T-helper 1 cell (primary cell): Measurements from ENCODE around the gene TNFRSF19.

Source experiments
- DNase-seq, 5 donors: peaks; one replicate each; pipeline ENCODE4 v3.0.0-alpha.2; 2012 to 2020

TNFRSF19 gene

DNA sequence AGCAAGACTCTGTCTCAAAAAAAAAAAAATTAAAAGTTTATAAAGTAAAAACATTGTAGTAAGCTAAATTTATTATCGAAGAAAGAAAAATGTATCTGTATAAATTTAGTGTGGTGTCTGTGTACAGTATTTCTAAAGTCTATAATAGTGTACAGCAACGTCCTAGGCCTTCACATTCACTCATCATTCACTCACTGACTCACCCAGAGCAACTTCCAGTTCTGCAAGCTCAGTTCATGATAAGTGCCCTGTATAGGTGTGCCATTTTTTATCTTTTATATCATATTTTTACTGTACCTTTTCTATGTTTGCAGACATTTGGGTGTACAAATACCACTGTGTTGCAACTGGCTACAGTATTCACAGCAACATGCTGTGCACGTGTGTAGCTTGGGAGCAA is 118.1 kb downstream of the TNFRSF19 start:
- DNase-seq, result no peak

DNA sequence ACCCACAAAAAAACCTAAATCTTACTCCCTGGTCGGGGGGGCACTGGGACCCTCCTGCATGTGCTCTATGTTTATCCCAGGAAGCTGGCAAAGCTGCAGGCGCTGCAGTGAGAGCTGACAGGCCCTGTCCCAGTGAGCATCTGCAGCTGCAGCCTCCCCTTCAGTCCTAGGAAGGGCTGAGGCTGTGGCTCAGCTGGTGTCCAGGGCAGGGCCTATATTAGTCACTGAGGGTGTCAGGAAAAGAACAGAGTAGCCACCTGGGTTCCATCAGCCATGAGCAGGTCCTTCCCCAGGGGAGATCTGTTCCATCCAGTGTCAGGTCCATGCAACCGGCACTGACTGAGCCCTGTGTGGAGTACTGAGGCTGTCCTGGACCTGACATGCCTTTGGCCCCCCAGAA is 120.5 kb downstream of the TNFRSF19 start:
- DNase-seq, result no peak

DNA sequence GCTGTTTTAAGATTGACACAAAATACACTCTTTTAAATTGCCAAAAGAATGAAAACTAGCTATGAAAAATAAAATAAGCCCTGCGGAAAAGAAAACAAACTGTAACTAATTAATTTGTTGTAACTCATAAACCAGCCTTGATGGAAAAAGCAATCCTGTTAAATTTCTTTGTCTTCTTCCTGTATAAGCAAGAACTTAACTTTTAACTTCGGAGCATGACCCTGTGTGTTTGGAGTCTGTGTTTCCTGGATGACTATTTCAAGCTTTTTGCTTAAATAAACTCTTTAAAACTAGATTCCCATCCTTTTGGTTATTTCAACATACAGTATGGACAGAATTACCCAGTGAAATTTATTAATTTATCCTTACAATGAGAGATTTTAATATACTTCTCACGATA is 122.6 kb downstream of the TNFRSF19 start:
- no peak for DNase-seq

DNA sequence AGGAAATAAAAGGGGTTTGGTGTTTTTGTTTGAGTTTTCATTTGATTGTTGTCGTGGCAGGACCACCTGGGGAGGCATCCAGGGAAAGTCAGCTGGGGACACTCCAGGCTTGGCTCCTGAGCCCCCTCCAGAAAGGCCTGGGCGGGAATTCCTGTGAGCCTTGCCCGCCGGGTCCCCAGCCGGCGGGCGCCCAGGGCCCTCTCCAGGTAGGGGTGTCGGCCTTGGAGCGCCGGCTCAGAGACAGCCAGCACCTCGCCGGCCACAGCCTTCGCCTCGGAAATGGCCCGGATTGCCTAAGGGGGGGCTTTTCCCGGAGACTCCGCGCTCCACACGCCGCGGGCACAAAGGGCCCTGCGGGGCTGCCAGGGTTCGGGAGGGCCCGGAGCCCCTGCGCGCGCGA is 125.0 kb downstream of the TNFRSF19 start:
- DNase-seq, result no peak

DNA sequence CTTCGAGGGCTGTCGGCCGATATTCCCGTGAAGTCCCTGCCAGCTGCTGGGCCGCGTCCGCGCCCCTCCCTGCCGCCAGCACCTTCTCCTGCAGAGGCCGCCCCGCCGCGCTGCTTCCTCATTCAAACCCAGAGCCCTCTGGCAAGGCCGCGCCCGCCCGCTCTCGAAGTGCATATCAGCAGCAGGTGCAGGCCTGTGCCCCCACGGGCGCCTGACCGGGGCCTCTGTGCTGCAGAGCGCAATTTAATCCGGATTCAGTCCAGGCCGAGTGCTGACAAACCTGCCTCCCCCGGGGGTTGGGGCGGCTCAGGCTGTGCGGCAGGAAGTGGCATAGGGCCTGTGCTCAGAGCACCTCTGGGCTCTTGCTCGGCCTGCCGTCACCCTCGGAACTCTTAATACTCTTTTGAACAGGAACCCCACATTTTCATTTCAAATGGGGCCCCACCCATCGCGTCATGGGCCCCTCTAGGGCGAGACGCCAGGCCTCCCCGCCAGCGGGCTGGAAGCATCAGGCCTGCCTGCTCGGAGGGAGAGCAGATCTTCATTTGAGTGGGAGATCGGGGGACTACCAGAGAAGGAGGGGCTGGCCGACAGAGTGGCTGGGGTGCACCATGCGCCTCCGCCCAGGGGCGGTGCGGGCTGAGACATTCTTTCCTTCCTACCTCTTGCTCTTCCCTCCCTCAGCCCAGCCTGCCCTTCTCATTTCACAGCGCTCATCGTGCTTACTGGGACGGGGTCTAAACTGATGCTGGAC is 125.7 kb downstream of the TNFRSF19 start:
- DNase-seq, result peak in 4 of 5 donors; percentile 18 to 67 (median 31)

DNA sequence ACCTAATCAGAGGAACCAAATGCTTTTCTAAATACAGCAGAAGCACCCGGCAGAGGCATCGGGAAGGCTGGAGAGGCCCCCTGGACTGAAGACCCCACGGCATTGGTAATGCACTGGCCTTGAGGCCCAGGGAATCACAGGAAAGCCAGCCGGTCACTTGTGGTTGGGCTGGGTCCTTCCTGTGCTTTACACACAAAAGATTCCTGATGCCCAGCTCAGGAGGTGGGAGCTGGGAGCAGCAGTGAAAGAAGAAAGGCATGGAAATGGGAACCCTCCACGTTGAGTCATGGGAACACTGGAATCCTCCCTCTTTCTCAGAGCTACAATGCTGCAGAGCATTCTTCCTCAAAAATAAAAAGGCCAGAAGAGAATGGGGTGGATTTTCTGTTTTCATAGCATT is 126.4 kb downstream of the TNFRSF19 start:
- no peak for DNase-seq

DNA sequence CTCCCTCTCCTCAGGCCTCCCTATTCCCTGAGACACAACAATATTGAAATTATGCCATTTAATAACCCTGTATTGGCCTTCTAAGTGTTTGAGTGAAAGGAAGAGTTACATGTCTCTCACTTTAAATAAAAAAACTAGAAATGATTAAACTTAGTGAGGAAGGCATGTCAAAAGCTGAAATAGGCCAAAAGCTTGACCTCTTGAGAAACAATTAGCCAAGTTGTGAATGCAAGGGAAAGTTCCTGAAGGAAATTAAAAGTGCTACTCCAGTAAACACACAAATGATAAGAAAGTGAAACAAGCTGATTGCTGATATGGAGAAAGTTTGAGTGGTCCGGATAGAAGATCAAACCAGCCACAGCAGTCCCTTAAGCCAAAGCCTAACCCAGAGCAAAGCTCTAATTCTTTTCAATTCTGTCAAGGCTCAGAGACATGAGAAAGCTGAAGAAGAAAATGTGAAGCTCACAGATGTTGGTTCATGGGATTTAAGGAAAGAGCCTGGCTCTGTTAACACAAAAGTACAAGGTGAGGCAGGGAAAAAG is 127.6 kb downstream of the TNFRSF19 start:
- no peak for DNase-seq

DNA sequence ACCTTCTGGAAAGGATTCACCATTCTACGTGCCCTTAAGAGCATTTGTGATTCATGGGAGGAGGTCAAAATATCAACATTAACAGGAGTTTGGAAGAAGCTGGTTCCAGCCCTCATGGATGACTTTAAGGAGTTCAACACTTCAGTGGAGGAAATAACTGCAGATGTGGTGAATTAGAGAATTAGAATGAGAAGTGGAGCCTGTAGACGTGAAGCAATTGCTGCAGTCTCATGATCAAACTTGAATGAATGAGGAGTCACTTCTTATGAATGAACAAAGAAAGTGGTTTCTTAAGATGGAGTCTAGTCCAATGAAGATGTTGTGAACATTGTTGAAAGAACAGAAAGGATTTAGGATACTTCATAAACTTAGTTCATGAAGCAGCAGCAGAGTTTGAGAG is 129.1 kb downstream of the TNFRSF19 start:
- no peak for DNase-seq

DNA sequence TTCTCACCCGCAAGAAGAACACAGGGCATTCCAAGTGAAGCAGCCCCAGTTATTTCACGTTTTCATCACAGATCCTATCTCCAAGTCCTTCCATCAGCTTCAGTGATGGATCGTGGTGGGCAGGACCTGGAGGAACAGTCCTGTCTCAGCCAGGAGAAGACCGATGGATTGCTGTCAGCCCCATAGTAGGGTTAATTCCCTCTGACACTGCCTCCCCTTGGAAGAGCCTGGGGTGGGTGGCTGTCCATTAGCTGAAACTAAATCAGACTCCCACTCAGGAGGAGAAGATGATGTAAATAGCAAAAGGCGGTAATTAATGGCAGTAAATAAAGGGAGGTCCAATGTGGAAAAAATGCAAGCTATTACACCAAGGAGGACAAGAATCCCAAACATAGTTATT is 131.0 kb downstream of the TNFRSF19 start:
- no peak for DNase-seq

DNA sequence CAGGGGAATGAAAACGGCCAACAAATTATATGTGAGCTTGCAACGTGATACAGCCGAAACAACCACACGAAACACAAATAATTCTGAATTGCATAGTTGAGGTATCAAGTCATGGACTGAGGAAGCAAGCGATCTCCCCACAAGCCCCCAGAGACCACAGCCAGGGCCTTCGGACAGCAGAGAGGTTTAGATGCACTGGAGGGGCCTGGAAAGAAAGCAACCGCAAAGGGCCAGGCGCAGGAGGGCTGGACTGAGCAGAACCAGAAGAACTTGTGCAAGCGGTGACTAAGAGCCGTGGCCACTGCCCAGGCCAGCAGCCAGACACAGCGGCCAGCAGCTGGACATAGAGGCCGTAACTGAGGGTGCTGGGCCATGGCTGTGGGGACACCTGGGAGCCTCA is 131.4 kb downstream of the TNFRSF19 start:
- DNase-seq, result no peak

DNA sequence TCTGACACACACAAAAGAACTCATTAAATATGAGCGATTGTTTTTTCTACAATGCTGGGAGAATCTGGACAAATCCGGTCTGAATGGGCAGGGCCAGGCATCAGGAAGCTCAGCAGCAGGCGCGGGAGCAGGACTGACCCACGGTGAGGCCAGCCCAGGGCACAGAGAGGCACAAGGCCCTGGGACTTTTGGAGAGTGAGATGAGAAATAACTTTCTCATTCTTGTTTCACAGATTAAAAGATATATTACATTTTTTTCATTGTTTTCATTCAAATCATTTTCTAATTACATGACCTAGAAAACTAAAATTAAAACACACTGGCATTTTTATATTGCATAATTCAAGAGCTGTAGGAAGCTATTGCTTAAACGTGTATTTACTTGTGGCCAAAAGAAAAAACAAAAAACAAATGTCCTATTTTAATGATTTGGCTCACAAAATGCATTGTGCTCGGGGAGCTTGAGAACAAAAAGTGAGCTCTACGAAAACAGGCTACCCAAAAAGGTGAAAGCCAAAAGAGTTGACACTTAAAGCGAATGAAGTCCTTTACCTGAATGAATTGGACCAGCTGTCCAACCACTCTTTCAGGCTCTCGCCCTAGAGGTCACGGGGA is 133.1 kb downstream of the TNFRSF19 start:
- DNase-seq, result no peak

DNA sequence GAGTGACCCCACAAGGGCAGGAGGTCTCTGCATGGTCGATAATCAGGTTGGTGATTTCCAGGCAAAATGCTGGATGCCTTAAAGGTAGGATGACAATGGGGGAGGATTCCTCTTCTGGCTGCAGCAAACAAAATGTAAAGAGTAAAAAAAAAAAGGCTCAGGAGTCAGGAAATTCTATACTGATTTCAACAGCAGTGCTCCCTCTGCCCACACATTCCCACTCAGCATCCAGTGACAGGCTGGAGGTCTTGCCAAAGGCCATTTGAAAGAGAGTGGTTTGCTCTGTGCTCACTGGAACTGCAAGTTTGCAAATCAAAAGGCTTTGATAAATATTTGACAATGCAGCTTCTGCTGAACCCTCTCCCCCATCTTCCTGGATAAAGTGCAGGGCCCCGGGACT is 135.4 kb downstream of the TNFRSF19 start:
- no peak for DNase-seq

DNA sequence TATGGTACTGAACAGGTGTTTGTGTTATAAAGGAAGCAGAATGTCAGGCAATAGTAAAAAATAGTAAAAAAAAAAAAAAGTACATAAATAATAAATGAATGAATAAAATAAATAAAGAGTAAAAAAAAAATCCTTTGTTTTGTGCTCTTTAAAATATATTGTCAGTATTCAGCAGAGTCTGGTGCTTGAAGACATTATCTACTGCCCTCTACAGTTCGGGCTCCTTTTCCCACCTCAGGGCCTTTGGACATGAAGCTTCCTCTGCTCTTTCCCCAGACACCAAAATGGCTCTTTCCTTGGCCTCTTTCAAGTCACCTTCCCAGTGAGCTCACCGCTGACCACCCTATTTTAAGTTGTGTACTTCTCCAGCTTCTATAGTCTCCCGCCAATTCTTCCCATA is 137.5 kb downstream of the TNFRSF19 start:
- DNase-seq, result no peak

DNA sequence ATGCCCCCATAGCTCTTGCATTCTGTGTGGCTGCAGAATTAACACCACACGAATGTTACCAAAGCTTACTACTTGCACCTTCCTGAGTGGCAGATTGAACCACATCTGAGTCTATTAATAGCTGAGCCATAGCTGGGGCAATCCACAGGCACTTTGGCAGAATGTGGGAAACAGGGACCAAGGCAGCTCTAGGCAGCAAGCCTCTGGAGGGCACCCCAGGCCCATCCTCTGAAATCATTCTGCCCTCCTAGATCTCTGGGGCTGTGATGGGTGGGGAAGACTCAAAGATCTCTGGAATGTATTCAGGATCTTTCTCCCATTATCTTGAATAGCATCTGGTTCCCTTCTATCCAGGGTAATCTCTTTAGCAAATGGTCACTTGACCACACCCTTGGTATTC is 139.3 kb downstream of the TNFRSF19 start:
- DNase-seq, result no peak

DNA sequence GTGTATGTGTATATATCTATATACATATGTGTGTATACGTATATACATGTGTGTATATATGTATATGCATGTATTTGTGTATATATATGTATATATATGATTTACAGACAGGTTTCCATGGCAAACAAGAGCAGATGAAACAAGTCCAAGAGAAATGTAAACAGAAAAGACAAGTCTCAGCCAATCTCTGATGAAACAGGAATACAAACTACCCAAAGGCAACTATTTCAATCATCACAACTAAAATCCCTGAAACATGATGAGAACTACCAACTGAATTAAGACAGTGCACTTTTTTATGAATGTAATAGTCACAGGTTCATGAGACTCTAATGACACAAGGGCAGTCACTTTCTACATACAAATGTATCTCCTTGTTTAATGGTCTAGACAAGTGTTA is 140.2 kb downstream of the TNFRSF19 start:
- DNase-seq, result no peak

DNA sequence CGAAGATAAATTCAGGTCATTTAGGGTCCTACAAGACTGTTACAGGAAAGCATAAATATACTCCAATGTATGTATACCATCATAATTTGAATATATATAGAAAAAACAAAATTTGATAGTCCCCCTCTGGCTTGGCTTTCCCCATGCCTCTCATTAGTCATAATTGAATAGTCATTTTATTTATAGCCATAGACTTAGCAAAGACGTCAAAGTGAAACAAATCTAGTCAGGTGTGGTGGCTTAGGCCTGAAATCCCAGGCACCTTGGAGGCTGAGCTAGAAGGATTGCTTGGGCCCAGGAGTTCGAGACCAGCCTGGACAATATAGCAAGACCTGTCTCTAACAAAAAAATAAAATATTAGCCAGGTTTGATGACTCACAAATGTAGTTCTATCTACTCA is 141.1 kb downstream of the TNFRSF19 start:
- DNase-seq, result no peak

DNA sequence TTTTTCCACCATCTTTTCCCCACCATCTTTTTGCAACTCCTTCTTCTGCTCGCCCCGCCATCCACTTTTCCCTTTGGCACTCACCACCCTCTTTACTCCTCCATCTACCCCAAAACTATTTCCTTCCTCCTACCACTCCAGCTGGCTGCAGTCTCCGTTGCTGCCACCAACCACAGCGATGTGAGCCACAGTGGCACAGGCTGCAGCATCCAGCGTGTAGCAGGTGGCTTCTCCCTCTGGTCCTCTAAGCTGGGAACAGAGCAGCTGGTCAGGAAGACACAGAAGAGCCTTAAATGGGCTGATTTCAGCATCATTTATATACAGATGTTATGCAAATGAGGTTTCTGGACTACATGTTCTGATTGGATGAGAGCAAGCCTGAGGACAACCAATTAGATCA is 144.5 kb downstream of the TNFRSF19 start:
- DNase-seq, result no peak

DNA sequence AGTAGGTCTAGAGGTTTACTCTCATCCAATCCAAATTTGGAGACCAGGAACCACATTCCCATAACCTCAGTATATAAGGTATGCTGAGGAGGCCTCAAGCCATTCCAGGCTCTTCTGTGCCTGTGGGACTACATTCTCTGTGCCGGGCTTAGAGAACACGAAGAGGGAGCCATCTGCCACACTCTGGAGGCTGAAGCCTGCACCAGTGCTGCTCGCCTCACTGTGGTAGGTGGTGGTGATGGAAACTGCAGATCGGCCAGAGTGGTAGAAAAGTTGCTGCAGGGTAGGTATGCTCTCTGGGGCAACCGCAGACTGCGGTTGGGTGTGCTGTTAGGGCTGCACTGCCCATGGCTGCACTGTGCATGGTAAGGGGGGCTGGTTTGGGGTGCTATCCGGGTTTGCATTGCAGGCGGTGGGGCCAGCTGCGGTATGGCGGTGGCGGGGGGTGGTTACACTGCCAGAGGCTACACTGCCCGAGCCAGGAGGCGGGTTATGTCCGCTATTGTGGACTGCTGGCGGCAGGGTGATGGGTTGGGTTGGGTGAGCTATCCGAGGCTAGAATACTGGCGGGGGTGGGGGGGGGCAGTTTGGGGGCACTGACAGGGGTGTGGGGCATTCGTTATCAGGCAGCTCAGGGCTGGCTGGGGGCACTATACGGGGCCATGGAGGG is 145.0 kb downstream of the TNFRSF19 start:
- DNase-seq, result no peak

DNA sequence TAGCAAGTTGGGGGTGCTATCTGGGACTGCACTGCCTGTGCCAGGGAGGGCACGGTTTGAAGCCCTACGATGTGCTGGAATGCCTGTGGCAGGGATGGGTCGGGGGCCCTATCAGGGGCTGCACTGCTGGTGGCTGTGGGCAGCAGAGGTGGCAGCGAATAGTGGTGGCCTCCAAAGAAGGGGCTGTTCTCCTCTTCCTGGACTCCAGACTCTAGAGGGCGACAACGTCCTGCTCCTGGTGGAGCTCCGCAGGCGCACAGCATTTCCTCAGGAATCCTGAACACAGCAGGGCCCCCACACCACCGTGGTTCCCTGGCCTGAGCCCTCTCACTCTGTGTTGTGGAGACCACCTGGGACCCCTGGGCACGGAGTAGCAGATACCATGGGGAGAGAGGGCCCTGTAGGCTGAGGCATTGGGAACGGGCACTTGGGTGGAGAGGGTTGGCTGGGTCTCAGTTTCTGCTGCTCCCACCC is 145.6 kb downstream of the TNFRSF19 start:
- no peak for DNase-seq

DNA sequence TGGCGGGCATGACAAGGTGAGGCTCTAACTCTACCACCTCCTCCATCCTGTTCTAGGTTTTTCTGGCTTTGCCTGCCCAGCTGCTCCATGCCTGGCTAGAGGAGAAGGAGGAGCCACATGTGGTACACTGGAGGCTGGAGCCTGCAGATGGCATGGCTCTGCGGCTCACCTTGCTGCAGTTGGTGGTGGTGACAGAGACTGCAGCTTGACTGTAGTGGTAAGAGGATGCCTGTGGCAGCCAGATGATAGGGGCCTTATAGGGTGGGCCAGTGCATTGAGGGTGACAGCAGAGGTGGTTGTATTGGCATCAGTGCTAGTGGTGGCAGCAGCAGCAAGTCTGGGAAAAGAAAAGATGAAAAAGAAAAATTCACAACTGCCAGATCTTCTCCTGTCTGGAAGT is 146.2 kb downstream of the TNFRSF19 start:
- no peak for DNase-seq

DNA sequence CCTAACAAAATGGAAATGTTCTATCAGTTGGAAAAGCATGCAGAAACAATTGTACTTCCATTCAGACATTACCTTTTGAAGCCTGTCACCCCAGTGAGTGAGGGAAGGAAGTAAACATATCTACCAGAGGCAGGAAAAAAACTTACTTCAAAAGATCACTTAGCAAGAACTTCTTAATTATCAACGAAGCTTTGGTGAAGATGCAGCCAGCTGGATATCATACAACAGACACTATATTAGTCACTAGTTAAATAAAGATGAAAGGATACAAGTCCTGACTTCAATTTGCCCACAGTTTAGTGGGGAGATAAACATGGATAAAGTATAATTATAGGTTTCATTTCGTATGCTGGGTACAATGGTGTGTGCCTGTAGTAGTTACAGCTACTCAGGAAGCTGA is 148.8 kb downstream of the TNFRSF19 start:
- DNase-seq, result no peak

DNA sequence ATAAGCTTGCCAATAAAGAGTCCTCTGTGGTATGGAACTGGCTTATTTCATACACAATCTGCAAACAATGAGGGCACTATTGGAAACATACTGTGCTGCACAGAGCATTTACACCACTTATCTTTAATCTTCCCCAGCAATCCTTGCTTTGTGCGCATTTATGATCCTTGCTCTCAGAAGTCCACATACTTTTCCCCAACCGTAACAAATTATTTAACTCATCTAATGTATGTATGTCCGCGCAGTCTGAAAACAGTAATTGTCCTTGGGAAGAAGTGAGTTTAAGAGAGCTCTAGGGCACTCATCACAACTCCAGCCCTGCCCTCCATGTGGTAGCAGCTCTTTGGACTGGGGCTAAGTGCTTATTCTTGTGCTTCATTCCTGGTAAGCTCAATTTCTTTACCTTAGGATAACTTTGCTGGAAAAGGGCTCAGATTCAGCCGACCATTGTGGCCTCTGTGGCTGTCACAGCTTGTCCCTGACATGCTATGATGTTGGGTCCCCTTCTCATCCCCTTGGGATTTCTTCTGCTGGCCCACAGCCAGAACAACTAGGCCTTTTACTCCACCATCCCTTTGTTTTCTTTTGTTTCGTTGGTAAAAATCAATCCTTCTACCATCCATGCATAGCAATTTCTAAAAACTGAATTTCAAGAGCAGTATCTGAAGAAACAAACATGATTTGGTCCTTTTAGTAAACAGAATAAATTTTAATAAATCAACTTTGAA is 152.7 kb downstream of the TNFRSF19 start:
- DNase-seq, result no peak

DNA sequence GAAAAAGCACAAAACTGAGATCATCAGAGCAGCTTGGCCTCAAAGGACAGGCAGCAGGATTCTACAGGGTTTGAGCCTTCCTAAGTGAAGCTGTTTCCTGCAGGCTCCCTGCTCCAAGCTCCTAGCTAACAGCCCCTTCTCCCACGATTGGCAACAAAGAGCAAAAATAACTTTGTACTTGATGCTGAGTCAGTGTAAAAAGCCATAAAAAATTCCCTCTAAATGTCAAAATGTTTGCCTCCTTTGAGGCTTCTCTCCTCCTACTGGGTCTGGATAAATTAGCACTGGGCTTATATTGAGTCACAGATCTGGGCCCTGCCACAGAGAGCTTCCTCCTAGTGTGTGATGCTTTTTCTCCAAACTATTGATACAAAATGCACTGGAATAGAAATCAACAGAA is 153.3 kb downstream of the TNFRSF19 start:
- no peak for DNase-seq
